Pulmonary artery endothelial cell (primary cell): ENCODE results near the gene ENTHD1. TPM values are rescaled to one million over a fixed set of nuclear protein-coding genes. Genes with fewer than 3 reads are reported as not detected.
"Not testable (repeated sequence)": the region's sequence is repeated elsewhere in the genome, so short reads cannot be mapped to it uniquely, and the experiment has no call there.

Source experiments
- DNase-seq: peaks from one replicate; pipeline ENCODE4 v3.0.0-alpha.2; 2011; ENCODE audit warnings: low read depth, low spot score
- total RNA-seq: library from RNA; depleted of rRNA; stranded (reverse); fragments of >200 nt; gene quantifications from 2 replicates; pipeline ENCODE4 v1.2.3, GENCODE V29; 2014

Gene ENTHD1
- total RNA-seq, 1 donor from 2014 or later: not detected

- DNase-seq: no peak
Observed at GRCh38 chr22:39900306-39901227, 7.0 kb upstream of the ENTHD1 start, which contains the start of gene GRAP2. TSS of gene GRAP2 (plus strand) at chr22:39901084. CDS start at chr22:39947107, 46,023 bp downstream.

GRCh38 chr22:39898997-39899396 lies 5.4 kb upstream of the ENTHD1 start:
- DNase-seq: no peak

GRCh38 chr22:39897841-39898240 lies 4.3 kb upstream of the ENTHD1 start:
- no peak for DNase-seq

- DNase-seq: no peak
Observed at GRCh38 chr22:39896313-39896996, 2.9 kb upstream of the ENTHD1 start.

- DNase-seq: no peak
Observed at GRCh38 chr22:39895682-39896081, 2.1 kb upstream of the ENTHD1 start.

GRCh38 chr22:39894554-39895092 lies 1.1 kb upstream of the ENTHD1 start:
- no peak for DNase-seq

- not testable (repeated sequence) for DNase-seq
Observed at GRCh38 chr22:39889924-39890323, 3.6 kb downstream of the ENTHD1 start.

- DNase-seq: no peak
Observed at GRCh38 chr22:39883057-39883456, 10.5 kb downstream of the ENTHD1 start.

- DNase-seq: no peak
Observed at GRCh38 chr22:39880722-39881121, 12.8 kb downstream of the ENTHD1 start.

GRCh38 chr22:39877079-39877845 lies 16.3 kb downstream of the ENTHD1 start:
- no peak for DNase-seq

GRCh38 chr22:39875176-39875885 lies 18.2 kb downstream of the ENTHD1 start:
- not testable (repeated sequence) for DNase-seq

- no peak for DNase-seq
Observed at GRCh38 chr22:39873965-39874364, 19.6 kb downstream of the ENTHD1 start.

- no peak for DNase-seq
Observed at GRCh38 chr22:39872548-39872947, 21.0 kb downstream of the ENTHD1 start.

- no peak for DNase-seq
Observed at GRCh38 chr22:39871008-39871798, 22.4 kb downstream of the ENTHD1 start.

GRCh38 chr22:39869797-39870196 lies 23.8 kb downstream of the ENTHD1 start:
- not testable (repeated sequence) for DNase-seq

- no peak for DNase-seq
Observed at GRCh38 chr22:39868741-39869140, 24.8 kb downstream of the ENTHD1 start.

- DNase-seq: no peak
Observed at GRCh38 chr22:39859903-39860588, 33.5 kb downstream of the ENTHD1 start.

- no peak for DNase-seq
Observed at GRCh38 chr22:39856588-39856987, 37.0 kb downstream of the ENTHD1 start.

GRCh38 chr22:39852799-39853198 lies 40.8 kb downstream of the ENTHD1 start:
- DNase-seq: no peak
